Ramos (cell line): ENCODE results near the gene PSMA7.
"Not testable (repeated sequence)": the region's sequence is repeated elsewhere in the genome, so short reads cannot be mapped to it uniquely, and the experiment has no call there.

Experiments used
- in situ Hi-C: fragments of 300-500 bp; cut with MboI; formaldehyde crosslinking; loops from one replicate; pipeline ENCODE4 v1.14.3; 2022; ENCODE audit warnings: low sequenced_read_pairs; ENCODE audit not compliant: unreplicated experiment

Gene PSMA7

DNA sequence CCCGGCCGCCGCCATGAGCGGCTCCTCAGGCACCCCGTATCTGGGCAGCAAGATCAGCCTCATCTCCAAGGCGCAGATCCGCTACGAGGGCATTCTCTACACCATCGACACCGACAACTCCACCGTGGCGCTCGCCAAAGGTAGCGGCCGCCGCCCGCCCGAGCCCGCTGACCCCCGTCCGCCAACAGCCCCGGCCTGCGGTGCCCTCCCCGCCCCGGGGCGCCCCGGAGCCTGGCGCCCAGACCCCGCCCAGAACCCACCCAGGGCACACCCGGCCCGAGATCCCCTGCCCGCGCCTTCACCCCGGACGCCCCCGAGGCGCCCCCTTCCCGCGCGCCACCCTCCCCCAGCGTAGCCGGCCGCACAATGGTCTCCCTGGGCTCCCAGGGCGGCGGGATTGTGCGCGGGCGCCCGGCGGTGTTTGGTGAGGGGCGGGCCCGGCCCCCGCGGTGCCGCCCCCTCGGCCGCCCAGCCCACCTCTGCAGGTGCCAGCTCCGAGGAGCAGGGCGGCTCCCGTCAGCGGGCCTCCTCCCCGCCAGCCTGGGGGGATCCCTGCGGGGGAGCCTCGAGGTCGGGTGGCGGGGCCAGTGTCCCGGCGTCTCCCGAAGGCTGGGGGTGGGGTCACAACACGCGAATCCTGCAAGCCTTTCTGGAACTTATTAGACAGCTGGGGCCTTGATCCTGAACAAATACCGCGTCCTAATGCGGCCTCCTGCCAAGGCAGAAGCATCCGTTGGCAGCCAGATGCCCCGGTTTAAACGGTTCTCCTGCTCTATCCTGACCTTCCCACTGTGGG is 20.3 kb downstream of the PSMA7 start:
- in situ Hi-C loops: no loop called here

GRCh38 chr20:62121776-62122653 is 21.2 kb downstream of the PSMA7 start, which contains the start of gene LSM14B:
Gene LSM14B (plus strand): TSS chr20:62122475. CDS start chr20:62122667, 192 bp downstream.
- in situ Hi-C loops: no loop called here

DNA sequence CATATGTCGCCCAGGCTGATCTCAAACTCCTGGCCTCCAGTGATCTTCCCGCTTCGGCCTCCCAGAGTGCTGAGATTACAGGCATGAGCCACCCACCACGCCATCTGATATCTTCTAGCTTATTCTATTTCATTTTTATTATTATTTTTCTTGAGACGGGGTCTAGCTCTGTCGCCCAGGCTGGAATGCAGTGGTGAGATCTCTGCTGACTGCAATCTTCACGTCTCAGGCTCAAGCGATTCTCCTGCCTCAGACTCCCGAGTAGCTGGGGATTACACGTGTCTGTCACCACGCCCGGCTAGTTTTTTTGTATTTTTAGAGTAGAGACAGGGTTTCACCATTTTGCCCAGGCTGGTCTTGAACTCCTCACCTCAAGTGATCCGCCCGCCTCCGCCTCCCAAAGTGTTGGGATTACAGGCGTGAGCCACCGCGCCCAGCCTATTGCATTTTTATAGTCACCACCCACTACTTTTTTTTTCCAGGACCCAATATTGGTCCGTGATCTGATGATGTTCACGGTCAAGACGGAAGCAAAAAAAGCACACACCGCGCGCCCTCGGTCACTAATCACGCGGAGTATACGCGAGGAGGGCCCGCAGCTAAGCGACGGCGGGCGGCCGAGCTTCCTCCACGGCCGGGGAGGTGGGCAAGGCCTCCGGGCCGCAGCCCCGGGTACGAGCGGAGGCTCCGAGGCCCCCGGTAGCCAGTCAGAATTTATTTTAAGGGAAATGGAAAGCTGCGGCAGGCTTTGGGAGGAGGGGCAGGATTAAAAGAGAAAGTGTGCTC is 22.0 kb downstream of the PSMA7 start:
- in situ Hi-C loops: no loop called here

- in situ Hi-C loops: no loop called here
These were observed 22.8 kb downstream of the PSMA7 start for GRCh38 chr20:62120365-62120762.

DNA sequence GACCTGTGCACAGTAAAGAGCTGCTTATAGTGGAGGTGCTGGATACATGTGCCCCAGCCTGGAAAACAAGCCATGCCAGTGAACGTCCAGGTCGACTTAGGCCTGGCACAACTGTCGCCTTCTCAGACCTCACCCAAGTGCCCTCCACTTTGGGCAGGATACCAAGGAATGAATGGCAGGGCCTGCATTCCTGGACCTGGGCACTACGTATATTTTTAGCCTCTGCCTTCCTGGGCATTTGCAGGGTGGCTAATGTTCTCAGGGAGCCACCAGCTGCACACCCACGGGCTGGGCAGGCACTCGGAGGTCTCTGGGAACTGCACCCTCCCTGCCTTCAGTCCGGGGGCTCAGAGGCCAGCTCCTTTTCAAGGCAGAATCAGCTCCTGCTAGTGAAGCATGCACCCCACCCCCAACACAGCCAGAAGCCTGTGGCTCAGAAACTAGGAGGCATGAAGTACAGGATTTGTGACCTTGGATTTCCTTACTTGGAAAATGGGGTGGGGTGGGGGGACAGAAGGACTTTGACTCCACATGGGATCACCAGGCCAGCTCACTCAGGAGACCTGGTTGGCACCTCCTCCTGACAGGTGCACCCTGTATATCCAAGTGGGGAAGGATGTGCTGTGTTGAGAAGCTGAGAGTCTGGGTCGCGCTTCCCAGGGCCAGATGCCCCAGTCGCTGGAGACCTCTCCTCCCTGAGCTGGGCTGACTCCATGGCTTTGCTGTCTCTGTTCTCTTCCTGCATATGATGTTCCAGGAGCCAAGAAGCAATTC is 23.4 kb downstream of the PSMA7 start:
- in situ Hi-C loops: no loop called here

- in situ Hi-C loops: no loop called here
These were observed 24.1 kb downstream of the PSMA7 start for GRCh38 chr20:62119115-62119514.

GRCh38 chr20:62118113-62119043 is 24.8 kb downstream of the PSMA7 start:
- in situ Hi-C loops: no loop called here

DNA sequence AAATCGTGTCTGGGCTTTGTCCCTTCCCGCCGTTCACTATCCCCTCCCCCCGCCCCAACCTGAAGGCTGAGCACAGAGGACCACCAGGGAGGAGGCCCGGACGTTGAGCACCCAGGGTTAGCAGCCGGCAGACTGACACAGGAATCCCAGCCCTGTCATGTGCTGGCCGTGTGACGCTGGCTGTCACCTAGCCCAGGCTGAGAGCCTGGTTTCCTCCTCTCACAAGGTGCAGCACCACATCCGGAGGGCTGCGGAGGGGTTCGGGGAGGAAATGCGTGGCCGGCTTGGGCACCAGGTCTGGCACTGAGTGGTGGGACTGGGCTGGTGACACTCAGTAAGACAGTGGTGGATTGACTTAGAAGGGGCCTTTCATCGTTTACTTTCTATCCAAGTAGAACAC is 25.5 kb downstream of the PSMA7 start:
- in situ Hi-C loops: no loop called here

GRCh38 chr20:62117362-62117646 is 25.9 kb downstream of the PSMA7 start:
- in situ Hi-C loops: no loop called here

DNA sequence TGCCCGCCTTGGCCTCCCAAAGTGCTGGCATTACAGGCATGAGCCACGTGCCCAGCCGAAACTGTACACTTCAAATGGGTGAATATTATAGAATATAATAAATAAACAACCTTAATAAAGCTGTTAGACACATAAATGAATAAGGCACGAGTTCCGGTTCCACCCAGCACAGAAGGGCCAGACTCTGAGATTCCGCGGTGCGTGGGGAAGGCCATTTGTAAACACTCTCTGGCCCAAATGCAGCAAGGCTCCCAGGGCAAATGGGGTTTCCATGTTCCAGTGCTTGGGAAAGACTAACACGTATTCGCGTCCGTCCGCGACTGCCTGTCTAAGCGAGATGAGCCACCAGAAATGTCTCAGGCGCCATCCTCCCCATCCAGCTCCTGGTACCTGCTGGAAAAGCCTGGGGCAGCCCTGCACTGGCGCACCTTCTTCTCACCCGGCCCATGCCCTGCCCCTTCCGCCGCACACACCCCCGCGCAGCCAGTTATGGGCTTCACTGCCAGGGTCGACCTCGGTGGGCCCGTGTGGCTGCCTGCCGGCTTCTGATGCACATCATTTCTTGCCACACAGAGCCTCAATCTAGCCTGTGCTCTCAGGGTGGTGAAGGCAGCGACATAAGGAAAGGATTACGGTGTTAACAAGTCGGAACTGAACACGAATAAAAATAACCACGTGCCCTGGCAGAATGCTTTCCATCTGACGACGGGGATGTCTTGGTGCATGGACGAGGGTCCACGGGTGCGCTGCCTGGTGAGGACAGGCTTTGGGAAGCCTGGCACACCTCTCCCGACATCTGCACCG is 26.4 kb downstream of the PSMA7 start:
- in situ Hi-C loops: no loop called here

DNA sequence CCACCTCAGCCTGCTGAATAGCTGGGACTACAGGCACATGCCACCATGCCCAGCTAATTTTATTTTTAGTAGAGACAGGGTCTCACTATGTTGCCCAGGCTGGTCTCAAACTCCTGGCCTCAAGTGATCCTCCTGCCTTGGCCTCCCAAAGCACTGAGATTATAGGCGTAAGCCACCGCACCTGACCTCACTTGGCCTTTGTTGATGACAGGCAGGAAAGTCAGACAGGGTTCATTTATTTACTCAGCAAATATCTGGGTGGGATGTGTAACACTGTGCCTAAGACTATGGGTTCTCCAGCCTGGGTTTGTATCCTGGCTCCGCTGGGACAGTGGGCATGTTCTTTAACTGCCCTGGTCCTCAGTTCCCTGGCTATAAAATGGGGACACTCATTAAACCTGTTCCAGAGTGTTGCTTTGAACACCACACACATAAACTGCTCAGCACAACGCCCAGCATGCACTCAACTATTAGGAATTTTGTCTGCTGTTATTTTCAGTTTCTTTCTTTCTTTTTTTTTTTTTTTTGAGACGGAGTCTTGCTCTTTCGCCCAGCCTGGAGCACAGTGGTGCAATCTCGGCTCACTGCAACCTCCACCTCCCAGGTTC is 27.3 kb downstream of the PSMA7 start:
- in situ Hi-C loops: not testable (repeated sequence)

GRCh38 chr20:62114894-62115293 is 28.3 kb downstream of the PSMA7 start:
- in situ Hi-C loops: no loop called here

DNA sequence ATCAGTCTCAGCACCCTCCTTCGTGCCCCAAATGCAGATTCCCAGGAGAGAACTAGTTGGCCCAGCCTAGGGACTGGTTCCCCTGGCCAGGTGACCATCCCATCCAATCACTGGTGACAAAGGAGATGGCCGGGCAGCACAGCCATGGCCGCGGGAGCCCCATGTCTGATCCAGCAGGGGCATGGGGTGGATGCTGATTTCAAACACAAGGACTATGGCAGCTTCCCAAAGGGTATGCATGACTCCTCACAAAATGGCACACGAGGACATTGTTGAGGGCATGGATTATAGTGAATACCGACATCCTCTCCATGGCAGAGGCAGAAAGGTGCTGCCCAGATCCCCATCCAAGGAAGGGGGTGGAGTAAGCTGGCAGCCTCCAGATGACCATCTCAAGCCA is 30.8 kb downstream of the PSMA7 start:
- in situ Hi-C loops: no loop called here

GRCh38 chr20:62111148-62111547 is 32.0 kb downstream of the PSMA7 start:
- in situ Hi-C loops: no loop called here

DNA sequence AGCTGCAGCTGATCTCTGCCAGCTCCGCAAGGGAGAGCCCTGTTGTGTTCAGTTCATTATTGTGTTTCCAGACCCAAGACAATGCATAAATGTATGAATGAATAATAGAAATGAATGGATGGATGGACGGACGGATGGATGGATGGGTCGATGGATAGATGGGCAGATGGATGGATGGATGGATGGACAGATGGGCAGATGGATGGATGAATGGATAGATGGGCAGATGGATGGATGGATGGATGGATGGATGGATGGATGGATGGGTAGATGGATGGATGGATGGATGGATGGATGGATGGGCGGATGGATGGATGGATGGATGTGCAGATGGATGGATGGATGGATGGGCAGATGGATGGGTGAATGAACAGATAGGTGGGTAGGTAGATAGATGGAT is 37.6 kb downstream of the PSMA7 start:
- in situ Hi-C loops: no loop called here

DNA sequence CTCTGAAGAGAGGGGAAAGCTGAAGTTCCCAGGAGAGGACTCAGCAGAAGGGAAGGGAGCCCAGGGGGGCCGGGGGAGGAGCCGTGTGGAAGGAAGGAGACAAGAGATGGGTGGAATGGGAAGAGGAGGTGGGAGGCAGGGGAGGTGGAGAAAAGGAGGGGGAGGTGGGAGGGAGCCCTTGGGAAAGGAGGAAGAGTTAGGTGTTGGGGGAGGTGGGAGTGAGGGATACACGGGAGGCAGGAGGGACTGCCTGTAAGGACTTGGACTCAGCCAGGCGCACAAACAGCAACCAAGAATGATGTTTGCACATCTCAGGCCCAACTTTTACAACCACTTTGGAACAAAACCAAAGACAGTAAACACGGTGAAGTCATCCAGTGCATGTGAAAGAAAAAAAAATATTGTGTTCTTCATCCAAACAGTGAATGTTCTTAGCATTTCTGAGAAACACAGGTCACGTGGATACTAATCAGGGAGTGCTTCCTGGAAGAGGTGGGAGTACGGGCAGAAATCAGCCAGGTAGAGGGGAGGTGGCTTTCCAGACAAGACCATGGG is 38.3 kb downstream of the PSMA7 start:
- in situ Hi-C loops: no loop called here

- in situ Hi-C loops: no loop called here
These were observed 38.9 kb downstream of the PSMA7 start for GRCh38 chr20:62104234-62104789.
